ENCODE measurements around the gene MICAL1.

DNA sequence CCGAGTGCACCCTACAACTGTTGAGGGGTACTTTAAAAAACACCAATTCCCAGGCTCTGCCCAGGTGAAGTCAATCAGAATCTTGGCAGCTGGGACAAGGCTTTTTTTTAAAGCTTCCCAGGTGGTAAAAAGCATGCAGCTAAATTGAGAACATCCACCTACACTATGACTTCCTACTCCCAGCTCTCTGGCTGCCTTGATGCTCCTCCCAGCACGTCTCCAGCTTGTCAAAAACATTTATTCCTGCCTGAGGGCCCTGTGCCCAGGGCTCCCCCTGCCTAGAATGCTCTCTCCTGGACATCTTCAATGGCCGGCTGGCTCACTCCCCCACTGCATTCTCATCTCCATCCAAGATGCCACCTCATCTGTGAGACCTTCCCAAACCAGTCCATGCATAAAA lies 17.5 kb upstream of the MICAL1 start:
- TF ChIP-seq EZH2 (IDR thresholded peaks at IDR 0.05): no peak
- TF ChIP-seq POLR2AphosphoS5 (IDR thresholded peaks at IDR 0.05; ENCODE audit: borderline replicate concordance, low read depth, low read length): no peak
- TF ChIP-seq FOXP2 (optimal IDR thresholded peaks at IDR 0.05; ENCODE audit: control extremely low read depth, extremely low read length, insufficient read depth): no peak
